ENCODE data around the gene LSG1.

DNA sequence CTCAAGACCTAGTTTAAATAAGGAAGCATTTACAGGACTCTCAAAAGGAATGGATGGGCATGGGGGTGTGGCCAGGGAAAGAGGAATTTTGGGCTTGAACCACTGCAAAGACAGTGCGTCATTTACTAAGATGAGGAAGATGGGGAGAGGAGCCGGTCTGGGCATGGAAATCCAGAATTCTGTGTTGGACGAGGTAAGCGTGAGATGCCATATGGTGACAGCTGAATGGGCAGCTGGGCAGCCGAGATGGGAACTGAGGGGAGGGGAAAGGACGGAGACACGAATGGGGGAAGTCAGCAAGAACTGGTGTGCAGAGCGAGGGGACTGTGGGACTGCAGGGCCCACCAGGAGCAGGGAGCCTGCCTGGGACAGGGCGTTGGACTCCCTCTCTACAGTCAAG lies 63.0 kb downstream of the LSG1 start:
- TF ChIP-seq, protein P1, sequence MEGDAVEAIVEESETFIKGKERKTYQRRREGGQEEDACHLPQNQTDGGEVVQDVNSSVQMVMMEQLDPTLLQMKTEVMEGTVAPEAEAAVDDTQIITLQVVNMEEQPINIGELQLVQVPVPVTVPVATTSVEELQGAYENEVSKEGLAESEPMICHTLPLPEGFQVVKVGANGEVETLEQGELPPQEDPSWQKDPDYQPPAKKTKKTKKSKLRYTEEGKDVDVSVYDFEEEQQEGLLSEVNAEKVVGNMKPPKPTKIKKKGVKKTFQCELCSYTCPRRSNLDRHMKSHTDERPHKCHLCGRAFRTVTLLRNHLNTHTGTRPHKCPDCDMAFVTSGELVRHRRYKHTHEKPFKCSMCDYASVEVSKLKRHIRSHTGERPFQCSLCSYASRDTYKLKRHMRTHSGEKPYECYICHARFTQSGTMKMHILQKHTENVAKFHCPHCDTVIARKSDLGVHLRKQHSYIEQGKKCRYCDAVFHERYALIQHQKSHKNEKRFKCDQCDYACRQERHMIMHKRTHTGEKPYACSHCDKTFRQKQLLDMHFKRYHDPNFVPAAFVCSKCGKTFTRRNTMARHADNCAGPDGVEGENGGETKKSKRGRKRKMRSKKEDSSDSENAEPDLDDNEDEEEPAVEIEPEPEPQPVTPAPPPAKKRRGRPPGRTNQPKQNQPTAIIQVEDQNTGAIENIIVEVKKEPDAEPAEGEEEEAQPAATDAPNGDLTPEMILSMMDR (IDR thresholded peaks at IDR 0.05), result no peak
- TF ChIP-seq POLR2A (IDR thresholded peaks at IDR 0.05), result no peak
